ENCODE data around the gene MED26.
A peak's percentile ranks its signal among the peaks of the same experiment; 100 is the strongest.

The MED26 gene

DNA sequence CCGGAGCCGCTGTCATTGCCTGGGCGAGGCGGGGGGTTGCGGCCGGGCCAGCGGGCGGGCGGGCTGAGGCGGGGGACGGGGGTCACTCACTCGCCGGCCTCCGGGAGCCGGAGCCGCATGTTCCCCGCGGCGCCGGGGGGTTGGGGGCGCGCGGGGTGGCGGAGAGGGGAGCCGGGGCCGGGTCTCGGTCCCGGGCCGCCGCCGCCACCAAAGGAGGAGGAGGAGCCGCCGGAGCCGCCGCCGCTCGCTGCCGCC lies 149 bp downstream of the MED26 start:
- Mint-ChIP-seq H3K4me3 (peak overlapping the region; percentile 92), H3K27ac (peak overlapping the region; percentile 29), H3K36me3 (ENCODE audit: low read depth) (peaks cover 82% of the 10 kb centered on the region), H3K9me3 (no peaks in the 10 kb centered on the region), H3K4me1 (ENCODE audit: low read depth) (peaks cover 57% of the 10 kb centered on the region), H3K27me3 (no peaks in the 10 kb centered on the region)
- no peak for DNase-seq

DNA sequence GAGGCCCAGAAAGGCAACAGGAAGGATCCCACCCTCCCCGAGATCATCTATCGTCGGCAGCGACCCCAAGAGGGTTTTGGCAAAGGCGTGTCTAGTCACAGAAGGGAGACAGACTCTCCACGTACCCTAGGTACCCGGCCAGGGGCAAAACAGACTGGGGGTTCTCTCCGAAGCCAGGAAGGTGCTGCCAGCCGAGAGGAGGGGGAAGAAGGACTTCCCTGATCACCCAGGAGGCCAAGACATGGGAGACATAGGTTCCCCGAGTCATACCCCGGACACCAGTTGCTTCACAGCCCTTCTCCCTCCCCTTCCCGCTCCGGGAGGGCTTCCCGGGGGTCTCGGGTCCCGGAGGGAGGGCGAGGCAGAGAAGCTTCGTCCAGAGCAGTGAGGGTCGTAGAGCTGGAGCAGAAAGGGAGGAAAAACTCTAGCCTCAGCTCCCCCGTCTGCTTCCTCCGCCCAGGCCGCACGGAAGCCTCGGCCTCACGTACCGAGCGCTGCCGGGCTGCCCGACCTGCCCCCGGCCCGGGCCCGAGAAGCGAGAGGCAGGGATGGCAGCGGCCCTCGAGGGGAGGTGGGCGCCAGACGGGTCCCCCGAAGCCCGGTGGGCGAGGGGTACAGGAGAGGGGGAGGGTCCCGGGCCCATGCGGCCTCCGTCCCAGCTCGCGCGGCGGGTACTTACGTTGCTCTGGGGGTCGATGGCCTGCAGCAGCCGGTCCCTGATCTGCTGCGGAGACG lies 644 bp downstream of the MED26 start:
- DNase-seq = no peak

GRCh38 chr19:16626796-16627192 lies 1.2 kb downstream of the MED26 start:
- H3K4me3 Mint-ChIP-seq = peak overlapping the region; percentile 92
- peaks cover 57% of the 10 kb centered on the region for H3K4me1 Mint-ChIP-seq (ENCODE audit: low read depth)
- DNase-seq = peak; percentile 45
- H3K27me3 Mint-ChIP-seq = no peaks in the 10 kb centered on the region
- H3K27ac Mint-ChIP-seq = peak overlapping the region; percentile 92
- H3K36me3 Mint-ChIP-seq (ENCODE audit: low read depth) = peaks cover 81% of the 10 kb centered on the region
- no peaks in the 10 kb centered on the region for H3K9me3 Mint-ChIP-seq

More for the DNA sequence above, 644 bp downstream of the MED26 start:
- peak overlapping the region; percentile 92 for H3K4me3 Mint-ChIP-seq
- no peaks in the 10 kb centered on the region for H3K27me3 Mint-ChIP-seq
- H3K4me1 Mint-ChIP-seq (ENCODE audit: low read depth) = peaks cover 56% of the 10 kb centered on the region
- H3K36me3 Mint-ChIP-seq (ENCODE audit: low read depth) = peaks cover 81% of the 10 kb centered on the region
- H3K9me3 Mint-ChIP-seq = no peaks in the 10 kb centered on the region
- peak overlapping the region; percentile 92 for H3K27ac Mint-ChIP-seq

DNA sequence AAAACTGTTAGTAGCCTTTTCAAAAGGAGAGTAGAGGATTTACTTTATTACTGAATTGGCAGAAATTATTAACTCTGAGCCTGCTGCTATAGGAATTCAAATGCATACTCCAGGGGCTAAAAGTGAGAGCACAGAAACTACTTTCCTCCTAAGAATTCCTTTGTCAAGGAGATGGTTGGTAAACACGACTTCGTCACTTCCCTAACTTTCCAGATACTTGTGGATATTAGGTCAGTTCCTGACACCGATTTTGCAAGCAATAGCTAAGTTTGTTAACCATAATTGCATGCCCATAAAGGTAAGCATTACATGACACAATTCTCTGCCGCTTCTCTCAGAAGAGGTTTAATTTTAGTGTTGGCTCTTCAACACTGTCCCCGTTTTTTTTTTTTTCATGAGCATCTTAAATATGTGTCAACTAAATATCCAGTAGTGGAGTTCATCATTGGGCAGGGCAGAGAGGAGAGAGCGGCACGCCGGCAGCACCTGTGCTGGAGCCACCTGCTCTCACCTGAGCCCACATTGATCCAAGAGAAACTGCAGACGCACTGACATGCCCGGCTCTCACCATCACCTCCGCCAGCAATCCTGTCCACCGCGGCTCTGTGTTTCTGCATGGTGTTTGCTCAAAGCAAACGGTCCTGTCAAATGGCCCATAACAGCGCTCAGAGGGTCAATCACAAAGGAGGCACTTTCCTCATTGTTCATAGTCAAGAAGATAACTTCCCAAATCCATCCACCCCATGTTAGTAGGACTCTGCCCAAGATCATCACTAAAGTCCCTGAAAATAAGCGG lies 2.6 kb downstream of the MED26 start:
- Mint-ChIP-seq H3K27ac (peak overlapping the region; percentile 92), H3K27me3 (no peaks in the 10 kb centered on the region), H3K4me3 (no peak overlapping the region), H3K36me3 (ENCODE audit: low read depth) (peaks cover 70% of the 10 kb centered on the region), H3K9me3 (no peaks in the 10 kb centered on the region), H3K4me1 (ENCODE audit: low read depth) (peaks cover 66% of the 10 kb centered on the region)
- DNase-seq = no peak

DNA sequence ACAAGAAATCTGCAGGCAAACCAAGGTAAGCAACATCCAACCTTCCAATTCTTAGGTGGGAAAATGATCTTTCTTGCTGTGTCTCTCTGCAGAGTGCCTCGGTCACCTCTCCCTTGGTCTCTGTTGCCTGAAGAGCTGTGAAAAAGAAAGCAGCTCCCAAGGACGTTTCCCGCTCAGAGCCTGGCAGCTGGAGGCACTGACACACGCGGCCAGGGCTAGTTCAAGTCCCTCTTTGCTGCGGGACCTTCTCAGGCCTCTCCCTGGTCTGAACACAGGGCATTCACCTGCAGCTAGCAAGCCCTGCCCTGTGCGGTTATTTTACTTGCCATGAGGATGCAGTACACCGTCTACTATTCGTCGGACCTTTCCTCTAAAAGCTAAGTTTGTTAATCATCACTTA lies 3.8 kb downstream of the MED26 start:
- Mint-ChIP-seq H3K9me3 (no peaks in the 10 kb centered on the region), H3K4me3 (no peak overlapping the region), H3K4me1 (ENCODE audit: low read depth) (peaks cover 71% of the 10 kb centered on the region), H3K27ac (peak overlapping the region; percentile 18), H3K27me3 (no peaks in the 10 kb centered on the region), H3K36me3 (ENCODE audit: low read depth) (peaks cover 66% of the 10 kb centered on the region)
- no peak for DNase-seq

GRCh38 chr19:16623576-16623975 lies 4.4 kb downstream of the MED26 start:
- Mint-ChIP-seq H3K9me3 (no peaks in the 10 kb centered on the region), H3K27ac (no peak overlapping the region), H3K36me3 (ENCODE audit: low read depth) (peaks cover 59% of the 10 kb centered on the region), H3K4me3 (no peak overlapping the region), H3K27me3 (no peaks in the 10 kb centered on the region), H3K4me1 (ENCODE audit: low read depth) (peaks cover 72% of the 10 kb centered on the region)
- no peak for DNase-seq

GRCh38 chr19:16623066-16623465 lies 4.9 kb downstream of the MED26 start:
- H3K9me3 Mint-ChIP-seq = no peaks in the 10 kb centered on the region
- H3K4me1 Mint-ChIP-seq (ENCODE audit: low read depth) = peaks cover 76% of the 10 kb centered on the region
- H3K27ac Mint-ChIP-seq = no peak overlapping the region
- no peaks in the 10 kb centered on the region for H3K27me3 Mint-ChIP-seq
- no peak for DNase-seq
- no peak overlapping the region for H3K4me3 Mint-ChIP-seq
- H3K36me3 Mint-ChIP-seq (ENCODE audit: low read depth) = peaks cover 57% of the 10 kb centered on the region

DNA sequence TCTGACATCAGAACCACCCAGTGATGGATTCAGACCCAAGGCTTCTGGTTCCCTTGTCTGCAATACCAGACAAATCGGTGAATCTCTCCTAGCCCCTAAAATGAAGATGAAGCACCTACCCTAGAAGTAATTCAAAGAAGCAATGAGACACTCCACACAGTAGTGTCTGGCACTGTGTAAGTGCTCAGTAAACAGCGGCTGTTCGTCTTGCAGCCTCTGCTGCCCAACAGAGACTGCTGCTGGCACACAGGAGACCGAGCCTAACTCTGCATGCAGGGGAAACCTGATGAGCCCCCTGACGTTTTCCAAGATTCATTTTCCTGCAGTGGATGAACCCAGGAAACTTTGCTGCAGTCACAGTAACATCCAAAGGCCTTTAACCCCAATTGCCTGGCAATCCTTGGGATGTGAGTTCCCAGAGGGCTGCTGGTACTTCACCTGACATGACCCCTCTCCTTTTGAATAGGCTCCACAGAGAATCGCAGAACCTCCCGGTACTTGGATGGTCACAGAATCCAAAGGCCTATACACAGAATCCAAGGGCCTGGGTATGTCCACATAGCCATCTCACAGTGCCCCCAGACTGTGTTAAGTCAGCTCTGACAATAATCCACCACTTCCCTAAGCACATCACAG lies 6.7 kb downstream of the MED26 start:
- H3K27ac Mint-ChIP-seq = no peak overlapping the region
- H3K27me3 Mint-ChIP-seq = no peaks in the 10 kb centered on the region
- no peak overlapping the region for H3K4me3 Mint-ChIP-seq
- H3K36me3 Mint-ChIP-seq (ENCODE audit: low read depth) = peaks cover 49% of the 10 kb centered on the region
- H3K4me1 Mint-ChIP-seq (ENCODE audit: low read depth) = peaks cover 90% of the 10 kb centered on the region
- H3K9me3 Mint-ChIP-seq = no peaks in the 10 kb centered on the region
- DNase-seq = no peak

- Mint-ChIP-seq H3K27me3 (no peaks in the 10 kb centered on the region), H3K4me3 (no peak overlapping the region), H3K27ac (peak overlapping the region; percentile 68), H3K4me1 (ENCODE audit: low read depth) (peaks cover 89% of the 10 kb centered on the region), H3K9me3 (no peaks in the 10 kb centered on the region), H3K36me3 (ENCODE audit: low read depth) (peaks cover 42% of the 10 kb centered on the region)
- no peak for DNase-seq
These were observed 7.4 kb downstream of the MED26 start for GRCh38 chr19:16620584-16620983.

- no peaks in the 10 kb centered on the region for H3K9me3 Mint-ChIP-seq
- peaks cover 88% of the 10 kb centered on the region for H3K4me1 Mint-ChIP-seq (ENCODE audit: low read depth)
- H3K36me3 Mint-ChIP-seq (ENCODE audit: low read depth) = peaks cover 36% of the 10 kb centered on the region
- no peak for DNase-seq
- no peaks in the 10 kb centered on the region for H3K27me3 Mint-ChIP-seq
- H3K27ac Mint-ChIP-seq = peak overlapping the region; percentile 68
- H3K4me3 Mint-ChIP-seq = no peak overlapping the region
These were observed 8.0 kb downstream of the MED26 start for GRCh38 chr19:16620018-16620417.

DNA sequence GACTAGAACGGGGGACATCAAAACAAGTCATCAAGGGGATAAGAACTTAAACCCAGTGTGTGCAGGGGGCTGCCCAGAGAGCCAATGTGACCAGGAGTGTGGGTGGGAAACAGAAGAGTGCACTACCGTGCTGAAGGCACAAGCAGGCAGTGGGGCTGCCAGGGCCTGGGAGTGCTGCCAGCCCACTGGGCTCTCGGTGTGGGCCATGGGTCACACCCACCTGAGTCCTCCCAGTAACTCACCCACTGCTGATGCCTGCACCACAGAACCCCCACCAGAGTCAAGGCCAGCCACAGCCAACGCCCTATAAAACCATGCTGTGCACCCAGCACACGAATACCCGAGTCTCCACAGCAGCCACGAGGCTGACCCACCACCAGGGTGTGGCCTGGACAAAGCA lies 8.5 kb downstream of the MED26 start:
- Mint-ChIP-seq H3K4me1 (ENCODE audit: low read depth) (peaks cover 87% of the 10 kb centered on the region), H3K36me3 (ENCODE audit: low read depth) (peaks cover 31% of the 10 kb centered on the region)

GRCh38 chr19:16618248-16618647 lies 9.8 kb downstream of the MED26 start:
- Mint-ChIP-seq H3K36me3 (ENCODE audit: low read depth) (peaks cover 21% of the 10 kb centered on the region), H3K27me3 (no peaks in the 10 kb centered on the region), H3K9me3 (no peaks in the 10 kb centered on the region), H3K27ac (peak overlapping the region; percentile 31), H3K4me3 (no peak overlapping the region), H3K4me1 (ENCODE audit: low read depth) (peaks cover 81% of the 10 kb centered on the region)
- no peak for DNase-seq

More for the DNA sequence above, 8.5 kb downstream of the MED26 start:
- H3K9me3 Mint-ChIP-seq = no peaks in the 10 kb centered on the region
- no peak overlapping the region for H3K4me3 Mint-ChIP-seq
- H3K27ac Mint-ChIP-seq = no peak overlapping the region
- H3K27me3 Mint-ChIP-seq = no peaks in the 10 kb centered on the region
- DNase-seq = no peak

- Mint-ChIP-seq H3K9me3 (no peaks in the 10 kb centered on the region), H3K27me3 (no peaks in the 10 kb centered on the region), H3K4me3 (no peak overlapping the region), H3K36me3 (ENCODE audit: low read depth) (peaks cover 8% of the 10 kb centered on the region), H3K27ac (peak overlapping the region; percentile 38), H3K4me1 (ENCODE audit: low read depth) (peaks cover 87% of the 10 kb centered on the region)
- no peak for DNase-seq
These were observed 12.2 kb downstream of the MED26 start for GRCh38 chr19:16615808-16616207.

DNA sequence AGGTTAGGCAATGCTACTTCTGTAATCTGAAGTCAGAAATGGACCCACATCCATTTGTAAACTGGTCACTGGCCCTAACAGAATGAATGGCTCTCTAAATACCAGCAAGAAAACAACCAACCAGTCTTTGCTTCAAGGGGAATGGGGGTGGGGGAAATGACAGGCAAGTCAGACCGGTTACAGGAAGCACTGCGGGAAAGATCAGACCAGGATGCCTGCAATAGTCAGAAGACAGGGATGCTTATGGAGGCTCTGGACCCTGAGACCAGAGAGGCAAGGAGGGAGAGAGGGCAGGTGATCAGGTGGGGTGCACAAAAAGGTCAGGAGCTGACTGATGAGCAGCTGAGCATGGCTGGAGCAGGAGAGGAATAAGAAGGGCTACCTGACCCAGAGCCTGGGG lies 13.1 kb downstream of the MED26 start:
- H3K36me3 Mint-ChIP-seq (ENCODE audit: low read depth) = peaks cover 6% of the 10 kb centered on the region
- no peaks in the 10 kb centered on the region for H3K27me3 Mint-ChIP-seq
- no peaks in the 10 kb centered on the region for H3K9me3 Mint-ChIP-seq
- DNase-seq = no peak
- H3K4me1 Mint-ChIP-seq (ENCODE audit: low read depth) = peaks cover 83% of the 10 kb centered on the region
- no peak overlapping the region for H3K4me3 Mint-ChIP-seq
- peak overlapping the region; percentile 38 for H3K27ac Mint-ChIP-seq

DNA sequence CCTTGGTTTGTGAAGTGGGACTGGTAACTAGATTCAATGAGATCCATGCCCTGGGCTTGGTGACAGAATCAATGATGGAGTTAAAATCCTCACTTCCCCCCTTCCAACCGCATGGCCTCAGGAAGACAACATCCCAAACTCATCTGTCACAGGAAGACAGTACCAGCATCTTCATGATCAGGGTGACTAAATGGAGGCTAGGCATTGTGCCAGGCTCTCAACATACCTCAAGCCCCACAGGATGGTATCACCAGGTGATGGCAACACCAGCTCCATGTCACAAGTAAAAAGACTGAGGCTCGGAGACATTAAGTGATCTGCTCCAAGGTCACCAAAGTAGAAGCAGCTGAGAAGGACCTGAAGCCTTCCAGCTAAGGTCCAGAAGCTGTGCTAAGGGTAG lies 14.2 kb downstream of the MED26 start:
- Mint-ChIP-seq H3K27ac (no peak overlapping the region), H3K36me3 (ENCODE audit: low read depth) (peaks cover 6% of the 10 kb centered on the region), H3K9me3 (no peaks in the 10 kb centered on the region), H3K4me3 (no peak overlapping the region), H3K27me3 (no peaks in the 10 kb centered on the region), H3K4me1 (ENCODE audit: low read depth) (peaks cover 72% of the 10 kb centered on the region)
- no peak for DNase-seq

Data from activated T-cell treated with anti-CD3 and anti-CD28 coated beads, Interleukin-2, amount 50 U/mL, for 24 hours (primary cell).